HG03097 (cell line): ENCODE data around the gene LTBP3.

Source experiments
- ATAC-seq: cut with Tn5 transposase; IDR thresholded peaks from one replicate; pipeline ENCODE4 v1.9.1; 2021; ENCODE audit not compliant: unreplicated experiment, low FRiP score

LTBP3 gene

DNA sequence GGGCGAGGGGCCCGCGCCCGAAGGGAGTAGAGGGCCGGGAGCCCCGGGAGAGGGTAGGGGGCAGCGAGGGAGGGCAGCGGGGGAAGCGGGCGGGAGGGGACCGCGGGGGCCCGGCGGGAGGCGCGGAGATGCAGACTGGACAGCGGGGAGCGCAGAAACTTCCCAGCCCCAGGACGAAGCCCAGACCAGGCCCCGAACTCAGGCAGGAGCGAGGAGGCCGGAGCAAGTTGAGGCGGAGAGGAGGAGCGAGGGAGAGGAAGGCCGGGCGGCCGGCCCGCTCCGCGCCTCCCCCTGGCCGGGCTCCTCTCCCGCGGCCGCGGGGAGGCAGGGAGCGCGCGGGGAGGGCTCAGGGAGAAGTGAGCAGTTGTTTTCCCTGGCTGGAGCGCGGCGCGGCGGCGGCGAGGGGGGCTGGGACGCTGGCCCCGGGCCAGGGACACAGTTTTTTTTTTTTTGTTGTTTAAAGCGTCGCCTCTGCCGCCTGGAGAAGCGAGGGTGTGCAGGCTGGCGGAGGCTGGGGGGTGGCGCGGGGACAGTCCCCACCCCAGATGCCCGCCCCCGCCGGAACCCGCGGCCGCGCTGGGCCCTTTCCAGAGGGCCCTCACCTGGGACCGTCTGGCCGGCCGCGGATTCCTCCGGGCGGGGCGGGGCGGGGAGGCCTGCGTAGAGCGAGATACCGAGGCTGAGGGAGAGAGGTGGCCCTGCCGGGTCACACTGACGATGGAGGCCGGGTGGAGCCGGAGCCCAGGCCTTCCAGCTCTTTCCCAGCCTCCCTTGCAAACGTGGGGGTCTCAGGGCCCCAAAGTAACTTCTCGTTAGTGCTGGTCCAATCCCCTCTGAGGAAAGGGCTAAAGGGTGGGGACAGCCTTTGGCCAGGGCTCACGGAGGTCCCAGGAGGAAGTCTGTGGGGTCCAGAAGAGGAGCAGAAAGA, at the start of gene LTBP3:
Gene LTBP3 (minus strand): TSS at position 358 of the 928 bp plus-strand sequence. CDS start 400 bp downstream, outside the sequence.
- ATAC-seq = no peak

DNA sequence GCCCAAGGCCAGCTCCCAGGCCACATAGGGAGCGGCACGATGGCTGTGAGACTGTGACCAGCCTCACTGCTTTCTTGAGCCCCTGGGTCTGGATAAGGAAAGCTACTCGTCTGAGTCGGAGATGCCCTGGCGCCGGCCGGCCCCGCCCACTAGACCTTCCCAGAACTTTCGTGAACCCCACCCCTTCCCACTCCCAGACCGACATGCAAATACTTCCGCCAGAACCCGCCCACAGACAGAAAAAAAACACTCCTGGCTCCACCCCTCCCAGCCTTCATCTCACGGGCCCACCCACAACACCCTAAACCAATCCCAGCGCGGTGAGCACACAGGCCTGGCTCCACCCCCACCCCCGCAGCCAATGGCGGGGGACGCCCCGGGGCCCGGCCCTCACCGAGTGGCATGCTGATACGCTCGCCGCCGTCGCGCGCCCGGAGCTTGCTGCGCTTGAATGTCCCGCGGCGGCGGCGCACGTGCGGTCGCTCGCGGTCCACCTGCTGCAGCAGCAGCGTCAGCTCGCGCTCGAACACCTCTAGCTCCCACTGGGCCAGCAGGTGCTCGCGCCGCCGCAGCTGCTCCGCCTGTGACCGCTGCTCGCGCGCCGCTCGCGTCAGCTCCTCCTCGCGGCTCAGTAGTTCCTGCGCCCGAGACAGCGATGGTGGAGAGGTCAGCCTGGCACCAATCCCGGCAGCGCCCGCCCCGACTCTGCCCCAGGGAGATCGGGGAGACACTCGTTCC, 48.9 kb upstream of the LTBP3 start:
- no peak for ATAC-seq

DNA sequence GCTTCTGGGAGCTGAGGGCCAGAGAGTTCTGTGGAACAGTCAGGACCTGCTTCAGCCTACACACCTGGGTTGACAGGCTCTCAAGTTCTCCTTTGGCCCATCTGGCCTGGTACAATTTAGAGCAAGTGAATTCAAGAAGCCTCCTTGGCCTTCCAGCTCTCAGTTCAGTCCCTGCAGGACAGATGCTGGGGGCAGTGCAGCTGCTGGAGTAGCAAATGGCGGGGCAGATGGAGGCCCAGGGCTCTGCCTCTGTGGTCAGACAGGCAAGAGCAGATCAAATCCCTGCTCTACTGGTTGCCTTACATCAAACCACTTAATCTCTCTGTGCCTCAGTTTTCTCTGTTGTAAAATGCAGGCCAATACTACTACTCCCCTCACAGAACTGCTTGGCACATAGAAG, 46.1 kb upstream of the LTBP3 start:
- no peak for ATAC-seq

DNA sequence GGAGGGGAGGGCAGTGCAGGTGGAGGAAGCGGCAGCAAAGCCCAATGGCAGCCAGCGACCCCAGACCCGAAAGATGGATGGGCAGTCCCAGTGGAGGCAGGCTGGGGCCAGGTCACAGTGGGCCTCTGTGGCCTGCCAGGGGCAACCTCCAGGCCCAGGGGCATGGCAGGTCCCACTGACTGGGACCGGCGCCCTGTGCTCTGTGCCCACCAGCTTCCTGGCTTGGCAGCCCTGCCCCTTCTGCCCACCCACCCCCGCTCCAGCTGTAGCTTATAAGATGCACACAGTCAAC, 41.7 kb upstream of the LTBP3 start:
- no peak for ATAC-seq

DNA sequence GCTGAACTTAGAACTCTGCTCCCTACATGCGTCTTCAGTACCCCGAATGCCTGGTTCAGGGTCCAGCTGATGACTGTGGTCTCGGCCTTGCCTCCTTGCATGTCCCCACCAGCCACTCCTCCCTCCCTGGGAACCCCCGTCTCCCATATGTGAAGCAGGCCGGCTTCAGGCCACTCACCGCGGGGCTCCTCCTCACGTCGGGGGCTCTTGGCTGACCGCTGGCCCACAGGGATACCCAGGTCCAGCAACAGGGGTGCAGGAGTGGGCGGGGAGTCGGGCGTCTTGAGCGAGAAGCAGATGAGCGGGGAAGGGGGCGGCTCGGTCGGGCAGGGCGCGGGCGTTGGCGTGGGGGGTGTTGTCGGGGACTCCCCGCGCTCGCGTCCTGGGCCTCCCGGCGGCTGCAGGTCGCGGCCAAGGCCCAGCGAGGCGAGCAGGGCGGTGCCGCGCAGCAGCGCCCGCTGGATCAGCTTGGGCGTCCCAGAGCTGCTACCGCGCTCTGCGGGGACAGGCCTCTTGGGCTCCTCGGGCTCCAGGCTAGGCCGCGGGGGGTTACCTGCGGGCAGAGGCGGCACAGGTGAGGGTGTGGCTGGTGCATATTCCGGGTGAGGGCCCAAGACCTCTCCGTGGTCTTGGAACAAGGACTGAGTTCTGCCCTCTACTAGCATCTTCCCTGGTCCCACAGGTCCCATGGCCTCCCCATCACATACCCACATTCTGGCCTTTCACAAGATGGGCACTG, 41.2 kb upstream of the LTBP3 start:
- no peak for ATAC-seq

DNA sequence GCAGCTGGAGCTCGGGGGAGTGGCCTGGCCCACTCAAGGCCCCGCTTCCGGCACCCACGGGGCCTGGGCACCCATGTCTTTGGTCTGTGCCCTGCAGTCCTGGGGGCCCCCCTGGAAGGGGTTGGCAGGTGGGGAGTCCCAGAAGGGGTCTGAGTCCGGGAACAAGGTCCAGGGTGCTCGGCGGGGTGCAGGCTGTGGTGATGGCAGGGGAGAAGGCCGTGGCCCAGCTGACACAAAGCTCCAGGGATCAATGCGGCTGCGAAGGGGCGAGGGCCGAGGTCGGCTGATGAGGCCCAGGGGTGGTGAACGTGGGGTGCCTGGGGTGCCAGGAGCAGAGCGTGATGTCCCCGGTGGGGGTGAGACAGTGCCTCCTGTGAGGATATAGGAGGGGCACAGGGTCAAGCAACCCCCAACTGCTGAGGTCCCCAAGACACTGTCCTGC, 40.1 kb upstream of the LTBP3 start:
- ATAC-seq = no peak

DNA sequence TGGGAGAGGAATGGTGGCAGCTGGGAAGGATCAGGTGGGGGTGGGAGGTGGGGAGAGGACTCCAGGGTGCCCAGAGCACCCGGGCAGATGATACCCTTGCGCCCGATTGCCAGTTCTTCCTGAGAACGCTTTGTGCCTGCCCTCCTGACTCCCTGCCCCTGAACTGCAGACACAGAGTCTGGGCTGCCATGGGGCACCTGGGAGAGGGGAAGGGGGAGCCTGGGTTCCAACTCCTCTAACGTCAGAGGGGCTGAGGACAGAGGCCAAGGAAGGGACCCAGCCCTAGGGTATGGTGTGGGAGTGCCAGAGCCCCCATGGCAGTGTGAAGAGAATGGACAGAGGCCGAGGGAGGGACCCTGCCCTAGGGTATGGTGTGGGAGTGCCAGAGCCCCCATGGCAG, 38.4 kb upstream of the LTBP3 start:
- ATAC-seq = no peak

DNA sequence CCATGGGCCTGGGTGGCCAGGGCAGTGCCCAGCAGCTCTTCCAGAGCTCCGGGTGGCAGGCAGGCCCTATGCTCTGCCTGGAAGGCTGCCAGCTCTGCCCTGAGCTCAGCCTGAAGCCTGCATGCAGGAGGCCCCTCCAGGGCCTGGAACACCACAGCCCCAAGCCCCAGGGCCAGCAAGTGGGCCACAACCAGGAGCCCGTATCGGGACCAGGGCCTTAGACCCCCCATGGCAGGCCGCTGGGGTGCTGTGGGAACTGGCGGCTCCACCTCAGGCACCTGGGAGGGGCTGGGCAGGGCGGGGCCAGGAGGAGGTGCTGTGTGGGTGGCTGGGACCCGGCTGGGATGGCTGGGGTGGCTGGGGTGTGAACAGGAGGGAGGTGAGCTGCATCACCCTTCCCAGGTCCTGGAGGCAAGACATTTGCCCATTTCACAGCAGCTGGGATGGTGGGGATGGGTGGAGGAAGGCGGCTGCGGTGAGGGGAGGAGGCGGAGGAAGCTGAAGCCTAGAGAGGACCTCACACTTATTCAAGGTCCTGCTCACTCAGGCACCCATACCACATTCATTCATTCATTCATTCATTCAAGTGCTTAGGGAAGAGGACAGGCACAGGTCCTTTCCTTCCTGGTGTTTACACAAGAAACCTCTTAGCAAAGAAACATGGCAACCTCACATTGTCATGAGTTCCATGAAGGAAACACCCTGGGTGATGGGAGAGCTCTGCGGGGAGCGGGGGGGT, 37.6 kb upstream of the LTBP3 start, which contains the start of gene KCNK7:
Gene KCNK7 (minus strand): TSS at position 258 of the 739 bp plus-strand sequence. CDS start 28 bp downstream, at position 230.
- no peak for ATAC-seq

DNA sequence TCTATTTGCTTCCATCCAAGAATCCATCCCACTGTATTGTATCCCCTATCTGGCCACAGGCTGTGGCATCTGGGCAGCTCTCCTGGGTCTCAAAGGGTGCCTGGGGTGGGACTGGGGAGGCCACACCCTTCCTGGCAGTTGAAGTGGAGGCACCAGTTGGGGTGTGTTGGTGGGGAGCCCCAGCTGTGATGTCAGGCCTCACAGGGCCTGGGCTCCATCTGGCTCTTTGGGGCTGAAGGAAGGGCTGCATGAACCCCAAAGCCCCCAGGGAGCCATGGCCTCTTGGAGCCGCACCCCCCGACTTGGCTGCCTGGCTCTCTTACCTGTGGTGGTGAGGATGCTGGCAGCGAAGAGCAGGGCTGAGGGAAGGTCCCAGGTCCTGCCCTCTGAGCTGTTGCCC, 37.0 kb upstream of the LTBP3 start:
- ATAC-seq = no peak

DNA sequence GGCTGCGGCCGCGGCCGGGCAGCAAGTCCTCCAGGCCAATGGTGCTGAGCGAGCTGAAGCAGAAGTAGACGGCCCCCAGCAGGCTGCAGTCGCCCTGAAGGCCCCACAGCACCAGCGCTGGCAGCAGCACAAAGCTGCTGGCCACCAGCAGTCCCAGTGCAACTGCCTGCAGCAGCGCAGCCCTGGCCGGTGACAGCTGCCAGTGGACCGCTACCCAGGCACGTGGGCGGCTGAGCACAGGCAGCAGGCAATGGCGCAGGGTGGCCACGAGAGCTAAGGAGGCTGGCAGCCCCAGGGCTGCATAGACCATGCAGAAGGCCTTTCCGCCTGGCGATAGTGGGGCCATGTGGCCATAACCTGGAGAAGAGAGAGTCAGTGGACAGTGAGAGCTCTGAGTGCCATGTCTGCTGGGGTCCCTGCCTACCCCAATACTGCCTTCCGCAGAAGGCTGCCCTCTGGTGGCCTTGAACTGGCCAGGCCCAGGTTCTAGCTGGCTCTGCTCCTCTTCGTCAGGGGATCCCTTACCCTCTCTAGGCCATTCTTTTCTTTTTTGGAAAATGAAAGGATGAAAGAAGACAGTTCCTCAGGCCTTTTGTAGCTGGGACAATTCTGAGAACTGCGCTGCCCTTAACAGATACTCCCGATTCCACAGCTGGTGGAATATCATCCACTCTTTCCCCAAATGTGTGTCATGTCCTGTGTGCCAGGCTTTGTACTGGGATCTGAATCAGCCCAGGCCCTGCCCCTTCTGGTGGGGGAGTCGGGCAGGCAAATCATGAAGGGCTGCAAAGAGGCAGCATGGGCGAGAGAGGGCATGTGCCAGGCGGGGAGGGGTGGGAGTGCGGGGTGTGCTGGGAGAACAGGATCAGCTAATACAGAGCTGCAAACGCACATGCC, 35.6 kb upstream of the LTBP3 start:
- ATAC-seq = no peak

DNA sequence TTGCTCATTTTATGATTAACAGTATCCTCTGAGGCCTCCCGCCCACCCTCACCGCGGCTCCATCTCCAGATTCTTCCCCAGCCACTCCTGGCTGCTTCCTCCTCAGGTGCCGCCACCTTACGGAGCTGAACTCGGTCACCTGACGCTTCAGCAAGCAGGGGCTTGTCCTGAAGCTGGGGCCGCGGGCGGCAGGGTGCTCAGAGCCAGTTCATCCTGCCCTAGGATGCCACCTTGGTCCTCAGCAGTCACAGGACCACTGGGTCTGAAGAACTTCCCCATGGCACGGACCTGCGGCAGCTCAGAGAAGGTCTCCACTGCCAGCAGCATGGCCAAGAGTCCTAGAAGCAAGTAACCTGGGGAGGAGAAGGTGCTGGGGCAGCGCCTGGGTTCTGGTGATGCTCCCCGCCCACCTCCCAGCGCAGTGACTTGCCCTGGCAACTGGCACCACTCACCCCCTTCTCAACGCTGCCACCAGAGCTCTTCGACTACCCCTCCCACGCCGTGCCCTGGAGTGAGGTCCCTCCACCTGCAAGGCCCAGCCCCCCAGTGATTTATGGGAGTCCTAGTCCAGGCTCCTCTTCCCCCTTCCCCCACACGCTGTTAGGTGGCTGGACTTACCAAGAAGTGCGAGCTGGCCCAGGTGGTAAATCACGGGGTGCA, 34.8 kb upstream of the LTBP3 start:
- no peak for ATAC-seq

DNA sequence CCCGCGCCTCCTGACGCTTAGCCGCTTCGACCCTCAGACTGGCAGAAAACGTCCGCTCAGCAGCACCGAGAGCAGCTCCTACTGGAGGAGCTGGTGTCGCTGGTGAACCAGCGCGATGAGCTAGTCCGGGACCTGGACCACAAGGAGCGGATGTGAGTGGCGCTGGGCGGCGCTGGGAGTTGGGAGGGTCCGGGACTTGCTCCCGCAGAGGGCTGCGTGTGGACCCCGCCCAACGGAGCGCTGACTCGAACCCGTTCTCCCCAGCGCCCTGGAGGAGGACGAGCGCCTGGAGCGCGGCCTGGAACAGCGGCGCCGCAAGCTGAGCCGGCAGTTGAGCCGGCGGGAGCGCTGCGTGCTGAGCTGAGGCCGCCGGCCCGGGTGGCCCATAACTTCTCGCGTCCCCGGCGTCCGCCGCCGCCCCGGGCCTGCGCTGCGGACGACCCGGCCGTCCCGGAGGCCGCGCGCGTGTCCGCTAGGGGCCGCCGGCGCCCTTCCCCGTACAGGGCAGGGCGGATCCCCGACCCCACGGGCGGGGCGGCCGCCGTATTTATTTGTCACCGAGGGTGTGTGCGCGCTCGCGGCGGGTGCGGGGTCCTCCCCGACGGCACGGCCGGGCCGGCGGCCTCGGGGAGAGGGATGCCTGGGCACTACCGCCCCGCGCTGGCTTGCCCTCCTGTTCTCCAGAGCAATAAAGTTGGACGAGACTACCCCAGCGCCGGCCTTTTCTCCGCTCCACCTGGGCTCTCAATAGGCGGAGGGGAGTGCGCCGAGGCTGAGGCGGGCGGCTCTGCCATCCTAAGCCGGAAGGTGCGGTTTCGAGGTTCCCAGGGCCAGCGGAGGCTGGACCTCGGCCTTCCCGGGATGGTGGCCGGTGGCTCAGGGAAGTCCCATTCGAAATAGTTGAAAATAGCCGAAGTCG, 34.0 kb upstream of the LTBP3 start:
- ATAC-seq = no peak

DNA sequence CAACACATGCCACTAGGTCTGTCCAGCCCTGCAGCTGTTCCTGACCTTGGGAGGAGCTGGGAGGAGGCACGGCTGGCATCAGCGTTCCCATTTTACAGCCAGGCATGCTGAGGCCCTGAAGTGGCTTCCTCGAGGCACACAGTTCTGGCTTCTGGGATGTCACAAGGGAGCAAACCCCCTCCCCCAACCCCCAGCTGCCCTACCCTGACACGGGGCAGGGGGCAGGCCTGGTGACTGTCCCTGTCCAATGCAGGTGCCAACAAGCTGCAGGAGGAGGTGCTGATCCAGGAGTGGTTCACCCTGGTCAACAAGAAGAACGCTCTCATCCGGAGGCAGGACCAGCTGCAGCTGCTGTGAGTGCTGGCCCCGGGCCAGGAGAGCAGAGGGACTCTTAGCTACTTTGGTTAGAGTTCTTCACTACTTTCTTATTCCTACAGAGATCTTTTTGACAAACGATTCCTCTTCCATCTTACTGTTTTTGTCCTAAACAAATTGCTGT, 32.1 kb upstream of the LTBP3 start:
- no peak for ATAC-seq

DNA sequence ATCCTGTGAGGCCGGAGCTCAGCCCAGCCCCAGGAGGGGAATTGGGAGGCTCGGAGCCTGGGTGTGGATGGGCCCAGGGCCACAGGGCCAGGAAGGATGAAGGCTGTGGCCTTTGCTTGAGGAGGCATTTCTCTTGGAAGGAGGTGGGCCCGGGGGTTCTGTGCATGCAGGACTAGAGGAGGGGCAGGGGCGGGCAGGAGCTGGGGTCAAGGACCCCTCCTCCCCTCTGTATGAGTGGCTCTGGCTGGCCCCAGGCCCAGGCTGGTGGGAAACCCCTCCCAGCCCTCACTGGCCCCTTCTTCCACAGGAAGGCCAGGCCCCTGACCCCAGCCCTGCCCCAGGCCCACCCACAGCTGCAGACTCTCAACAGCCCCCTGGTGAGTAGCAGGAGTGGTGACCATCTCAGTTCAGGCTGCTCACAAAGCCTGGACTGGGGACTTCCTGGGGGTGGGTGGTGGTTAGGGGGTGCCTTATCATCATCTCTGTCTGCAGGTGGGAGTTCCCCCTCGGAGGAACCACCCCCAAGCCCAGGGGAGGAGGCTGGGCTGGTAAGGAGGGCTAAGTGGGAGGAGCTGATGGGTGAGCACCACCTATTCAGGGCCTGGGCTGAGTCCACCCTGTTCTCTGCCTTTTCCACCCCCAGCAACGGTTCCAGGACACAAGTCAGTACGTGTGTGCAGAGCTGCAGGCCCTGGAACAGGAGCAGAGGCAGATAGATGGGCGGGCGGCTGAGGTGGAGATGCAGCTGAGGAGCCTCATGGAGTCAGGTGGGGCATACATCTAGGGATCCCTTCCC, 31.5 kb upstream of the LTBP3 start:
- ATAC-seq = no peak

DNA sequence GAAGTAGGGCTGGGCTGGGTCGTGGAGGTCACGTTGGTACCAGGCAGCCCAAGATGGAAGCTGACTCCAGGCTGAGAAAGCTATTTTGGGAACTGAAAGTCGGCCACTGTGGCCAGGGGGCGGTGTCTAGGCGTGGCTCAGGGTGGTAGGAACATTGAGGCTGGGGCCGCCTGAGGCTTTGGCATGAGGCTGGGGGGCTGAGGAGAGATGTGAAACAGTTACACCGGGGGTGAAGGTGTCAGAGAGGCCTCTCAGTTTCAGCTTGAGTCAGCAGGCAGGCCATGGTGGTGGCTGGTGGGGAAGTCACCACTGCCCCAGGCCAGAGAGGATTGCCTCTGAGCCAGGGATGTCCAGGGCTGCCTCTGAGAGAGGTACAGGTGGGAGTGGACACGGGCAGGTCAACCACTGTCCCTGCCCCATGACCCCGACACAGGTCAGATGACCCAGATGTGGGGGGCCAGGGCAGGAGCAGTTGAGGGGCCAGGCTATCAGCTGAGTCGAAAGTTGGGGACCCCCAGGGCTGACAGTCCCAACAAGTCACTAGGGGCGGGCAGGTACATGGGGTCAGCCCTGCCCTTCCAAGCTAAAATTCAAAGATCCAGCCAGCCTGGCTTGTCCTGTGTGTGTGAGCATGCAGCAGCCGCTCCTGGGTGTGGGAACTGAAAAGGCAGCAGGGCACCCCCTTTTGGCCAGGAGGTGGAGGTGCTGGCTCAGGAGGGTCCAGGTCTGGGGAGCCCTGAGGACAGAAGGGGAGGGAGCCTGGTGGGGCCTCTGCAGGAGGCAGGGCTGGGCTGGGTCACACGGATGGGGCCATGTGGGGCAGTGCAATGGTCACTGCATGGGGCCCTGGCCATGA, 30.3 kb upstream of the LTBP3 start:
- ATAC-seq = peak; percentile 67

DNA sequence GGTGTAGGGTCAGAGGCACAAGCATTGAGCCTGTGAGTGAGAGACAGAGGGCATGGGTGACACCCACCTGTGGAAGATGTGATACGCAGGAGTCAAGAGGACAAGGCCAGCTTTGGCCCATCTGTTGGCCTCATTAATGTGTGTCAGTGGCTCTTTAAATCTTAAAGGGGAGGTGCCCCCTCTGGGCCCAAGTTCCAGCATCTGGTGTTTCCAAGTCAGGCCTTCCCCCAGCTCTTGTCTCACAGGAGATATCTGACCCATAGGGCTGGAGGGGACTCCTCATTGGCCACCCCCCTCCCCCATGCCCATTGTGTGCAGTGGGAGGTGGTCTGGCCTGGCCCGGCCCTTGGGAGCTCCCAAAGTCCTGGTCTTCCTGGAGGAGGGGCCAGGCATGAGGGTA, 28.5 kb upstream of the LTBP3 start:
- ATAC-seq = no peak
